ENCODE results near the gene MACF1.

DNA sequence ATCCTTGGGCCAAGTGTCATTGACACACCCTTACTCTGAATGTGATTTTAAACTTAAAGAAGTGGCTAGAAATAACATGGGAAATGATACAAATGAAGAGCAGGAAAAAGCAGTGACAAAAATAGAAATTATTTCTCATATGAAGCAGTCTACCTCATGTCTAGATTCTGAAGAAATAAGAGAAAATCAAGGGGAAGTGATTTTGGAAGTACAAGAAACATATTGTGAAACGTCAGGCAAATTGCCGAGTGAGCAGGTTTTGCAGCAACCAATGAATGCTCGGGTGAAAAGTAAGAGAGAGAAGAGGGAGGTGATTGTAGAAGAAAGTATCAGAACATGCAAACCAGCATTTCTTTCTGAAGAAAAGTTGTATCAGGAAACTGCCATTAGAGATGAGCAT is 130.7 kb downstream of the MACF1 start:
- no peak for TF ChIP-seq CTCF (IDR thresholded peaks at IDR 0.05)
- TF ChIP-seq POLR2A (IDR thresholded peaks at IDR 0.05): no peak
